Mucosa of rectum (tissue), 2 donors: ENCODE measurements around the gene ACSL4.
"Not testable (repeated sequence)": the region's sequence is repeated elsewhere in the genome, so short reads cannot be mapped to it uniquely, and the experiment has no call there.

Experiments
- H3K27ac ChIP-seq, 2 donors: one replicate each; pipeline ENCODE4 v1.7.0; 2013; ENCODE audit warnings: inconsistent platforms in 2 of 2, low read depth in 2 of 2, low read length in 2 of 2
- H3K27me3 ChIP-seq, 2 donors: one replicate each; pipeline ENCODE4 v1.7.0; 2013; ENCODE audit warnings: low read length in 2 of 2; ENCODE audit not compliant: control insufficient read depth in 2 of 2, insufficient read depth in 2 of 2
- H3K36me3 ChIP-seq, 2 donors: one replicate each; pipeline ENCODE4 v1.7.0; 2013; ENCODE audit warnings: low read length in 2 of 2; ENCODE audit not compliant: control insufficient read depth in 2 of 2, insufficient read depth in 2 of 2
- H3K4me1 ChIP-seq, 2 donors: one replicate each; pipeline ENCODE4 v1.7.0; 2013; ENCODE audit warnings: low read length in 2 of 2, mild to moderate bottlenecking in 1 of 2; ENCODE audit not compliant: control insufficient read depth in 2 of 2, insufficient read depth in 2 of 2
- H3K4me3 ChIP-seq, 2 donors: one replicate each; pipeline ENCODE4 v1.7.0; 2013; ENCODE audit warnings: low read length in 2 of 2
- H3K9ac ChIP-seq, 2 donors: one replicate each; pipeline ENCODE4 v1.7.0; 2013; ENCODE audit warnings: low read length in 2 of 2, low read depth in 1 of 2, mild to moderate bottlenecking in 1 of 2
- H3K9me3 ChIP-seq, 2 donors: one replicate each; pipeline ENCODE4 v1.7.0; 2013; ENCODE audit warnings: low read length in 2 of 2; ENCODE audit not compliant: control insufficient read depth in 2 of 2
- donor health status: healthy.
- donor health status: Normal muscosa, but diverticular disease.

Gene ACSL4

DNA sequence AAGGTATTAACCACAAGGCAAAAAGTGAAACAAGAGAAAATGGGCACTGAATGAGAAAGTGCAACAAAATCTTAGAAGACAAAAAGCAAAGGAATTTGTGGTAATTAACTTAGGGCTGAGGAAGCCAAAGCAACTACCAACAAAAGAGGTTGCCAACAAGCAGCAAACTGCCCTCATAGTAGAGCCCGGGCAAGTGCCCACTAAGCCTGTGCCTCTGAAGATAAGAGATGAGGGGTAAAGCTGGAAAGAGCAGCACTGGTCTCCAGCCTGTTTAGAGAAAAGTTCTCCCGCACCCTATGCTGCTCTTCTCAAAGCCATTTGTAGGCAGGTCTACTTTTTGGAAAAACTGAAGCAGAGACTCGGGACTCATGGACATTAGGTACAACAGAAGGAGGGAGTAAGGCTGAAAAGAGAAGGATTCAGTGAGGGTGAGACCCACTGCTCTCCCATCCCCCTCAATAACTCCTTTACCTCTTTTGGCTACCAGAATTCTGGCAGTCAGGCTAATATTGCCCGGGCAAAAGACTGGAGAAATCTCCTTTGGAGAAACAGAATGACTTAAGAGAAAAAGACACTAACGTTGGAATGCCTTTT lies 78.4 kb downstream of the ACSL4 start:
- Histone ChIP-seq H3K4me1 (no peaks in the 10 kb centered on the region), H3K27ac (no peak overlapping the region), H3K36me3 (peaks cover 0 to 6% of the 10 kb centered on the region in 2 donors), H3K9me3 (no peaks in the 10 kb centered on the region), H3K27me3 (no peaks in the 10 kb centered on the region), H3K4me3 (no peak overlapping the region), H3K9ac (no peak overlapping the region)

DNA sequence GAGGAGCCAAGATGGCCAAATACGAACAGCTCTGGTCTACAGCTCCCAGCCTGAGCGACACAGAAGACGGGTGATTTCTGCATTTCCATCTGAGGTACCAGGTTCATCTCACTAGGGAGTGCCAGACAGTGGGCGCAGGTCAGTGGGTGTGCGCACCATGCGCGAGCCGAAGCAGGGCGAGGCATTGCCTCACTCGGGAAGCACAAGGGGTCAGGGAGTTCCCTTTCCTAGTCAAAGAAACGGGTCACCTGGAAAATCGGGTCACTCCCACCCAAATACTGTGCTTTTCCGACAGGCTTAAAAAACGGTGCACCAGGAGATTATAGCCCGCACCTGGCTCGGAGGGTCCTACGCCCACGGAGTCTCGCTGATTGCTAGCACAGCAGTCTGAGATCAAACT lies 88.4 kb downstream of the ACSL4 start:
- H3K9me3 ChIP-seq, H3K9ac ChIP-seq, H3K4me1 ChIP-seq, H3K27me3 ChIP-seq, H3K27ac ChIP-seq, H3K36me3 ChIP-seq, H3K4me3 ChIP-seq: not testable (repeated sequence)

DNA sequence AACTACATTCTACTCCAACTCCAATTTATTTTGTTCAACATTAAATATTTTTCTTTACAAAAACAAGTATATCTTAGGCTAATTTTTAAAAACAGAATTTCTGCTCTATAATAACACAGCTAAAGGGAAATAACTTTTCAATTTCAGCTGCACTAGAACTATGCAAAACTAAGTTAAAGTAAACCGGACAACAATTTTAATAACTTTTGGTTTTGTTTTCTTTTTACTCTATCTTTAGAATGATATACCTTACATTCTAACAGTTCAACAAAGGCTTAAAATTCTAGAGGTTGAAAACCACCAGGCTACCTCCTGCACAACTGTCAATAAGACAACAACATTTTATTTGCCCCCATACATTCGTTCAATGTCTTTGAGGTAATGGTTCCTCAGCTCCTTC lies 89.4 kb downstream of the ACSL4 start:
- Histone ChIP-seq H3K9ac (no peak overlapping the region), H3K27ac (no peak overlapping the region), H3K4me1 (no peaks in the 10 kb centered on the region), H3K4me3 (no peak overlapping the region), H3K27me3 (peaks cover 0 to 1% of the 10 kb centered on the region in 2 donors), H3K36me3 (no peaks in the 10 kb centered on the region), H3K9me3 (no peaks in the 10 kb centered on the region)

DNA sequence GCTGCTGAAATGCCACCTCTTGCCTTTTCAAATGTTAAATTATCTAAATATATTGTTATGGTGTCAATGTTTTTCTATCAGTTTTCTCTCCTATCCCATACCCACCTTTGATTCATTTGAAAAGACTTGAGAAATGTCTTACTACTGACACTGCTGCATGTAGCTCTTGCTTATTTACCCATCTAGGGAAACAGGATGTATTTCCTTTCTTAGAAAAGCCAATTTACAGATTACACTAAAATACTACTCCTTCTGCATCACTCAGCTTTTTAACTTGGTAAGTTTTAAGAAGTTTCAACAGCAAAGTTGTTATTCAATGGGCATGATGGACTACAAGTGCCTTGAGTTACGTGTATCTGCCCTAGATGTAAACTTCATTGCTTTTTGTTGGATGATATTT lies 94.9 kb downstream of the ACSL4 start:
- Histone ChIP-seq H3K9ac (no peak overlapping the region), H3K36me3 (no peaks in the 10 kb centered on the region), H3K4me3 (no peak overlapping the region), H3K27me3 (peaks cover 0 to 3% of the 10 kb centered on the region in 2 donors), H3K27ac (no peak overlapping the region), H3K4me1 (no peaks in the 10 kb centered on the region), H3K9me3 (no peaks in the 10 kb centered on the region)

DNA sequence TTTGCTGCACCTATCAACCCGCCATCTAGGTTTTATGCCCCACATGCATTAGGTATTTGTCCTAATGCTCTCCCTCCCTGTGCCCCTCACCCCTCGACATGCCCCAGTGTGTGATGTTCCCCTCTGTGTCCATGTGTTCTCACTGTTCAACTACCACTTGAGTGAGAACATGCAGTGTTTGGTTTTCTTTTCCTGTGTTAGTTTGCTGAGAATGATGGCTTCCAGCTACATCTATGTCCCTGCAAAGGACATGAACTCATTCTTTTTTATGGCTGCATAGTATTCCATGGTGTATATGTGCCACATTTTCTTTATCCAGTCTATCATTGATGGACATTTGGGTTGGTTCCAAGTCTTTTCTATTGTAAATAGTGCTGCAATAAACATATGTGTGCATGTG lies 95.6 kb downstream of the ACSL4 start:
- H3K9me3 ChIP-seq, H3K4me1 ChIP-seq, H3K4me3 ChIP-seq, H3K9ac ChIP-seq, H3K27ac ChIP-seq, H3K36me3 ChIP-seq, H3K27me3 ChIP-seq: not testable (repeated sequence)

DNA sequence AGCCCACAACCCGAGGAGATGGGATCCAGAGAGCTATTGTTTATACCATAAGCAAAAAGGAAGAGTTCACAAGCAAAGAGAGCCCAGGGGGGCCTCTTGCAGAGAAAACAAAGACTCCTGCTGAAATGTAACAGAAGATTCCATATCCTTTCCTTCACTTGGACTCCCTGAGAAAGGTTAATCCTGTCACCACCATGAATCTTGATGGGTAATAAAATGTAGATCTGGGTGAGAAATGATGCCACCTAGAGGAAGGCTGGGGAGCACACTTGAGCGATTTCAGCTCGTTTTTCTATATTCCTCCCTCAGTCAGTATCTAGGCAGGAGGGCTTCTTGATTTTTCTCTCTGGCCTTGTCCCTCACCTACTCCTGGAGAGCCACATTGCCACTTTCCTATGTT lies 97.9 kb downstream of the ACSL4 start:
- no peaks in the 10 kb centered on the region for H3K9me3 ChIP-seq
- no peak overlapping the region for H3K9ac ChIP-seq
- H3K27me3 ChIP-seq = peaks cover 0 to 3% of the 10 kb centered on the region in 2 donors
- no peak overlapping the region for H3K4me3 ChIP-seq
- H3K4me1 ChIP-seq = no peaks in the 10 kb centered on the region
- no peak overlapping the region for H3K27ac ChIP-seq
- H3K36me3 ChIP-seq = no peaks in the 10 kb centered on the region

DNA sequence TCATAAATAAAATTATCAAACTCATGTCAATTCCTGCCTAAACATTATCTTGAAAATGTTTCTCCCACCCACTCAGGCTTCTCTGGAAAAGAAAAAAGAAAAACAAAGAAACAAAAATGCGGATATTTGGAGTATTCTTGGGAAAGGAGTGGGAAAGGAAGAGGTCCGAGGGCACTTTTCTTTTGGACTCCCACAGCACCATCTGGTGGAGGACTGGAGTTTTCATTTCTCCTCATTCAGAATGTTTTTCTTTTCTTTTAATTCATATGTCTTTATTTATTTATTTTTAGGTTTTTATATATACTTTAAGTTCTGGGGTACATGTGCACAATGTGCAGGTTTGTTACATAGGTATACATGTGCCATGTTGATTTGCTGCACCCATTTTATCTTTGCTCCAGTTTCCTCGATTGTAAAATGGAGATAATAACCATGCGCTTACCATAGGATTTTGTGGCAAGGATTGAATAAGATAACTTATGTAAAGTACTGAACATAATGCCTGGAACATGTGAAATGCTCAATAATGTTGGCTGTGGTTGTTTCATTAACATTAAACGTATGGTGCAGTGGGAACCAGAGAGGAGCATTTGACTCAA lies 100.1 kb downstream of the ACSL4 start:
- Histone ChIP-seq H3K36me3 (no peaks in the 10 kb centered on the region), H3K9me3 (no peaks in the 10 kb centered on the region), H3K27me3 (no peaks in the 10 kb centered on the region), H3K4me3 (no peak overlapping the region), H3K27ac (no peak overlapping the region), H3K9ac (no peak overlapping the region), H3K4me1 (no peaks in the 10 kb centered on the region)

DNA sequence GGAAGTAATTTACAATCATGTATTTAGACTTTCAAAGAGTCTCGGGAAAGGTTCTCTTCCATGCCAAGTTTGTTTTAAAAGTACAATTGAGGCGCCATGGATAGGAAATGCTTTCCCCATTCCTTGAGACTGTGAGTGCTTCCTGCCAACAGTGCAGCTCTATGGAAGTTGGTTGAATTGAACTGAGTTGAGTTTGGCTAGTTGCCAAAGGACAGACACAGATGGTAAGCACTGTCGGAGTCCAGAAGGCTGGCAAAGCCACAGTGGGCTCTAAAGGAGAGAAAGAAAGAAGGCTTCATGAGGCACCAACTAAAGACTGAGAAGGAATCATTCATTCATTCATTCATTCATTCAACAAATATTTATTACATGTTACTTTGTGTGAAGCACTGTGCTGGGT lies 103.7 kb downstream of the ACSL4 start:
- Histone ChIP-seq H3K9ac (no peak overlapping the region), H3K36me3 (no peaks in the 10 kb centered on the region), H3K27ac (no peak overlapping the region), H3K27me3 (peaks cover 0 to 2% of the 10 kb centered on the region in 2 donors), H3K4me3 (no peak overlapping the region), H3K9me3 (no peaks in the 10 kb centered on the region), H3K4me1 (no peaks in the 10 kb centered on the region)

DNA sequence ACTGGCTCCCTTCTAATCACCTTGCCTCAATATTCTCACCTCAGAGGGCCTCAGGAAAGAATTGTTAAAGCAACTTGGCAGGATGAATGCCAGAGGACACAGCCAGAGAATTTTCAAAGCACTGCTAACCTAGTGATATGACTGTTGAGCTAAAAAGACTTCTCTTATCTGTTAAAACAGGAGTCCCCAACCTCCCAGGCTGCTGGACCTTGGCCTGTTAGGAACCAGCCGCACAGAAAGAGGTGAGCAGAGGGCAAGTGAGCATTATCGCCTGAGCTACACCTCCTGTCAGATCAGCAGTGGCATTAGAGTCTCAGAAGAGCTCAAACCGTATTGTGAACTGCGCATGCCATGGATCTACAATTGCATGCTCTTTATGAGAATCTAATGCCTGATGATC lies 106.4 kb downstream of the ACSL4 start:
- H3K9me3 ChIP-seq = no peaks in the 10 kb centered on the region
- no peak overlapping the region for H3K4me3 ChIP-seq
- peaks cover 0 to 2% of the 10 kb centered on the region in 2 donors for H3K27me3 ChIP-seq
- H3K27ac ChIP-seq = no peak overlapping the region
- H3K4me1 ChIP-seq = no peaks in the 10 kb centered on the region
- no peak overlapping the region for H3K9ac ChIP-seq
- H3K36me3 ChIP-seq = no peaks in the 10 kb centered on the region

DNA sequence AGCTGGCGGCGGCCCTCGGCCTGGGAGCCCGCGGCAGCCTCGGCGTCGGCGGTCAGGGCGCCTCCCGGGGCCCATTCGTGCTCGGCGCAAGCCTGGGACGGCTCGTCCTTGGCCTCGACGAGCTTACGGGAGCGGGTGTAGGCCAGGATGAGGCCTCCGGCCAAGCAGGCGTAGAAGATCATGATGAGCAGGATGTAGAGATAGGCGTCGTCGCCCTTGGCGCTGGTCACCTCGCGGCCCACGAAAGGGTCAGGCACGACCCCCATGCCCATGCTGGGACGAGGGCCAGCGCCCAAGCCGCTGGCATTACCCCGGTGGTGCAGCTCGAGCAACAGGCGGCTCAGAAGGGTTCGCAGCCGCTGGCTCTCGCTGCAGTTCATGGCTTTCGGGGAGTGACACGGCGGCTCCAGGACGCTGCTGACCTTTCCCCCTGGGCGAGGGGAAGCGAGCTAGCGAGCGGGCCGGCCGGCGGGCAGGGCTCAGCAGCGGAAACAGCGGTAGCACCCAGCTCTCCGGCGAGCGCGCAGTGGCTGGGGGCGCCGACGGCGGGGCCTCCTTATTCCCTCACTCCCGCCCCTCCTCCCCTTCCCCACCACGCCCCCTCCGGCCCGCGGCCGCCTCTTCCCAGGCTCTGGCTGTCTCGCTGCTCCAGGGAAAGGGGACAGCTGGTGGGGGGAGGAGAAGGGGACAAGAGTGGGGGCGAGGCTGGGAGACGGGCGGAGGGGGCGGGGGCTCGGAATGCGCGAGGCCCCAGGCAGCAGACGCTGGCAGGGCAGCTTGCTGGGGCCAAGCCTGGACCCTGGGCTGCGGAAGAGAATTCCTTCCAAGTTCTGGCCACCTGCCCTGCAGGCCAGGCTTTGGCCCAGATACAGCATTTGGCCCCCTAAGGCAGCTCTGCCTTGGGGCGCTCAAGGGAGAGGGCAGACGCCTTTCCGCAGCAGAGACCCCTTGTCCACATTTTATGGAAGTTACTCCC lies 108.1 kb downstream of the ACSL4 start, which contains the start of gene KCNE5:
TSS of gene KCNE5 (minus strand) at position 532 of the 976 bp plus-strand sequence. CDS start at position 380, 152 bp downstream.
- H3K9me3 ChIP-seq = no peaks in the 10 kb centered on the region
- H3K36me3 ChIP-seq = no peaks in the 10 kb centered on the region
- H3K4me1 ChIP-seq = no peaks in the 10 kb centered on the region
- H3K27me3 ChIP-seq = peaks cover 0 to 2% of the 10 kb centered on the region in 2 donors
- no peak within 1 kb of the TSS for H3K27ac ChIP-seq
- H3K4me3 ChIP-seq = no peak within 1 kb of the TSS
- H3K9ac ChIP-seq = no peak within 1 kb of the TSS
